ENCODE measurements around the gene RNF144A. TPM values are rescaled to one million over a fixed set of nuclear protein-coding genes. Genes with fewer than 3 reads are reported as not detected.

Gene RNF144A
- total RNA-seq, 6 experiments from 2014 or later, result 1.2 to 3.2 (median 2.0) TPM

DNA sequence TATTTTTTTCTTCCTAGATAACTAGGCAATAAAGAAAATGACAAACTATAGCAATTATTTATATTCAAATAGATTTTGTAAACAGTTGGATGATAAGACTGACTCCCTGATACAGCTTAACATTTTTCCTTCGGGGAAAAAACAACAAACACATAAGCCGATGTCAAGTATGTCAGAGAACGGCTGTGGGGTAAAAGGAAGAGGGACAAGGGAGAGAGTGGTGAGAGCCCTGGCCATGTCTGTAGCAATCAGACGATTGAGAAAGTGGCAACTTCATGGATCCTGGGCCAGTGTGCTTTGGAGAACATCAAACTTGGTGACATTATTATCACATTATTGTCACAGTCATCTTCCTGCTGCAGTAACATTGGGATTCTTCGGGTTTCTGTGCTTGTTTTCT, 65.2 kb downstream of the RNF144A start:
- H3K27me3 ChIP-seq, result no peaks in the 10 kb centered on the region
- H3K4me1 ChIP-seq, result no peaks in the 10 kb centered on the region
- intact Hi-C loops (cut with DNase I), result no loop called here
- DNase-seq (no peak), ATAC-seq (no peak)
- H3K4me3 ChIP-seq, result no peak overlapping the region
- no peak overlapping the region for H3K27ac ChIP-seq
- no peaks in the 10 kb centered on the region for H3K9me3 ChIP-seq
- H3K36me3 ChIP-seq, result no peaks in the 10 kb centered on the region
- TF ChIP-seq, protein P1, sequence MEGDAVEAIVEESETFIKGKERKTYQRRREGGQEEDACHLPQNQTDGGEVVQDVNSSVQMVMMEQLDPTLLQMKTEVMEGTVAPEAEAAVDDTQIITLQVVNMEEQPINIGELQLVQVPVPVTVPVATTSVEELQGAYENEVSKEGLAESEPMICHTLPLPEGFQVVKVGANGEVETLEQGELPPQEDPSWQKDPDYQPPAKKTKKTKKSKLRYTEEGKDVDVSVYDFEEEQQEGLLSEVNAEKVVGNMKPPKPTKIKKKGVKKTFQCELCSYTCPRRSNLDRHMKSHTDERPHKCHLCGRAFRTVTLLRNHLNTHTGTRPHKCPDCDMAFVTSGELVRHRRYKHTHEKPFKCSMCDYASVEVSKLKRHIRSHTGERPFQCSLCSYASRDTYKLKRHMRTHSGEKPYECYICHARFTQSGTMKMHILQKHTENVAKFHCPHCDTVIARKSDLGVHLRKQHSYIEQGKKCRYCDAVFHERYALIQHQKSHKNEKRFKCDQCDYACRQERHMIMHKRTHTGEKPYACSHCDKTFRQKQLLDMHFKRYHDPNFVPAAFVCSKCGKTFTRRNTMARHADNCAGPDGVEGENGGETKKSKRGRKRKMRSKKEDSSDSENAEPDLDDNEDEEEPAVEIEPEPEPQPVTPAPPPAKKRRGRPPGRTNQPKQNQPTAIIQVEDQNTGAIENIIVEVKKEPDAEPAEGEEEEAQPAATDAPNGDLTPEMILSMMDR (IDR thresholded peaks at IDR 0.05), result no peak
- no peak for TF ChIP-seq POLR2A (IDR thresholded peaks at IDR 0.05)
- 62% methylated on average over 5 of the region's 5 CpGs for WGBS (ENCODE audit: insufficient coverage, low coverage, low lambda C conversion rate, missing lambda C conversion rate)

DNA sequence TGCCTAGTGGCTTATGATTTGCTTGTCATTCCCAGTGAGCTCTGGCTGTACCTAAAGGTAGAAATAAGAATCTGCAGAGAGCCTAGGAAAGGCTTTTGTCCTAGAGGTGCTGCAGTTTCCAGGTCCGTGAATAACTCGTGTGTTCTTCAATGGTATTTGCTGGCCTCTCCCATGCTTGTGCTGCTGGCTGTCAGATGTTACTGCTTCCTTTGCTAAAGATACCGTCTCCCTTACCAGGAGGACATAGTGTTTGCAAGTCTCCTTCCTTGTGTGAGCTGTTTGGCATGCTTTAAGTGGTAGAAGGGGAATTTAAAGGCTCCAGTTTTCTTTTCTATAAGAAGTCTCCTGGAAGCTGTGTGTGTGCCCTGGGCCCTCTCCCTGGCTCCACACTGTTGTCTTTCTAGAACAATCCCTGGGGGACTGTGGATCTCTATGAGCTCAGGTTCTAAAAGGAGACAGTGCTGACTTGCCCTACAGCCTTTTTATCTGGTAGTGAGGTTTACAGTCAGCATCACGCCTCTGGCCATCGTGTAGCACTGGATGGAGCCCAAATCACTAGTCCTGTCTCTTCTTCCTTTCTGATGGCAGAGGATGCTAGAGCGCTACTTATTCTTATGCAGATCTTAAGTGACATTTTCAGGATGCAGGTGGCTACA, 65.8 kb downstream of the RNF144A start:
- H3K27me3 ChIP-seq, result no peaks in the 10 kb centered on the region
- no peak overlapping the region for H3K4me3 ChIP-seq
- no peaks in the 10 kb centered on the region for H3K36me3 ChIP-seq
- intact Hi-C loops (cut with DNase I), result no loop called here
- no peak for DNase-seq
- 74% methylated on average over 6 of the region's 6 CpGs for WGBS (ENCODE audit: insufficient coverage, low coverage, low lambda C conversion rate, missing lambda C conversion rate)
- no peaks in the 10 kb centered on the region for H3K4me1 ChIP-seq
- no peak overlapping the region for H3K27ac ChIP-seq
- H3K9me3 ChIP-seq, result no peaks in the 10 kb centered on the region
- peak in 3 of 4 donors; percentile 23 to 49 (median 34) for ATAC-seq
- TF ChIP-seq, protein P1 (IDR thresholded peaks at IDR 0.05), result no peak
- no peak for TF ChIP-seq POLR2A (IDR thresholded peaks at IDR 0.05)

DNA sequence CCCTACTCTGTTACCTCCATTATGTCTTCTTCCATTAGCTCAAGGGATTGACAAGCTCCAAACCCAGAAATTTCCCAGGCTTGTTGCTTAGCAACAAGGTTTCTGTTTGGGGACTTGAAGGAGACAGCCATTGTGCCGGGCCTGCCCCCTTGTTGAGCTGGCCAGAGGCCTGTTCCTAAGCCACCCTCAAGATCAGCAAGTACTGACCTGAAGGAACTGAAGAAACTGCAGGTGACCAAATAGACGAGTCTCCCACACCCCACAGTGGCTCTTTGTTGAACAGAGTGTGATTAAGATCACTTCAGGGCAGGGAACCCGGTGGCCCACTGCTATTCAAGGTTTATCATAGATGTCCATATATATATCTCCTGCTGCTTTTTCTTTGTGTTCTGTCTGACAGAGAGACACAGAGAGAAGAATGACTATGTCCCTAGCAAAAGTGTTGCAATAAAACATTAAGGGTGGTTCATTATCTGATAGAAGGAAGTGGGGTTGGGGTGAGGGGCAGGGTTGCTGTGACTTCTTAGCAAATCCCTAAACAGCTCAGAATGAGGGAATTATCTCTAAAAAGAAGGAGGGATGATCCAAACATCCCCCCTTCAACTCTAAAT, 69.2 kb downstream of the RNF144A start:
- intact Hi-C loops (cut with DNase I), result no loop called here
- Histone ChIP-seq H3K36me3 (no peaks in the 10 kb centered on the region), H3K4me3 (no peak overlapping the region), H3K4me1 (no peaks in the 10 kb centered on the region), H3K27me3 (no peaks in the 10 kb centered on the region), H3K27ac (no peak overlapping the region), H3K9me3 (no peaks in the 10 kb centered on the region)
- no peak for DNase-seq
- no peak for TF ChIP-seq POLR2A (IDR thresholded peaks at IDR 0.05)
- TF ChIP-seq, protein P1 (IDR thresholded peaks at IDR 0.05), result no peak
- ATAC-seq, result no peak
- 36% methylated on average over 3 of the region's 3 CpGs for WGBS (ENCODE audit: insufficient coverage, low coverage, low lambda C conversion rate, missing lambda C conversion rate)

DNA sequence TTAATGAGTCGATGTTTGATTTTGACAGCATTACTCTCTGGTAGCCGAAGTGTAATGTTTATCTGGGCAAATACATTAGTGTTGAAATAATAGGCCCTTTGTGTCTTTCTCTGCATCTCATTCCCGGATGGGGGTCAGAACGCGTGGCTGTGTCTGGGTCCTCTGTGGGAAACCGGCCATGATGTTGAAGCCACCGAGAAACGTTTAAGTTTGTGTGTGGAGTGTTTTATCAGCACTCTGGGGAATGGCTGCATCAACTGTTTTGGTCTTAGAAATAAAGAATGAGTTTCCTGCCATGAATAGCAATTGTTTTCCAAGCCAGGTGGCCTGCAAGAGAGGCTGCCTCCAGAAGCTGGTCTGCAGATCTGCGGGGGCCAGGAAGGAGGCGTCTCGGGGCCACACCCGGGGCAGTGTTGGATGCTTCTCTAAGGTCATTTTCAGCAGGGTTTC, 69.7 kb downstream of the RNF144A start:
- DNase-seq, result no peak
- 55% methylated on average over 8 of the region's 12 CpGs for WGBS (ENCODE audit: insufficient coverage, low coverage, low lambda C conversion rate, missing lambda C conversion rate)
- H3K27me3 ChIP-seq, result no peaks in the 10 kb centered on the region
- H3K27ac ChIP-seq, result no peak overlapping the region
- H3K4me1 ChIP-seq, result no peaks in the 10 kb centered on the region
- no peak for ATAC-seq
- no peaks in the 10 kb centered on the region for H3K9me3 ChIP-seq
- intact Hi-C loops (cut with DNase I), result no loop called here
- TF ChIP-seq, protein P1 (IDR thresholded peaks at IDR 0.05), result no peak
- no peak for TF ChIP-seq POLR2A (IDR thresholded peaks at IDR 0.05)
- no peak overlapping the region for H3K4me3 ChIP-seq
- H3K36me3 ChIP-seq, result no peaks in the 10 kb centered on the region

Measured in right lobe of liver (tissue), 6 donors.